HepG2 (cell line): ENCODE data around the gene FEM1C. TPM values are rescaled to one million over a fixed set of nuclear protein-coding genes. Genes with fewer than 3 reads are reported as not detected.
A peak's percentile ranks its signal among the peaks of the same experiment; 100 is the strongest.

Experiments used
- ATAC-seq: fragments of 200-7000 bp; cut with Tn5 transposase; 3 replicates; pipeline ENCODE4 v1.9.1; 2020; ENCODE audit warnings: mild to moderate bottlenecking, moderate library complexity
- BruUV-seq: library from RNA; stranded (reverse); fragments of 400-500 nt; replicated peaks from 2 replicates; lab custom pipeline; 2021; lab: Mats Ljungman, UMichigan
- CTCF ChIA-PET: fragments of 300-600 bp; formaldehyde crosslinking; extraction: SDS; loops from one replicate; lab custom pipeline; 2021; ENCODE audit warnings: low total read pairs, inconsistent platforms, low intra/inter-chr PET ratio; lab: Yijun Ruan, JAX
- POLR2A ChIA-PET: fragments of 350-600 bp; sonication (Branson Sonifier 250); formaldehyde crosslinking; loops from one replicate; lab custom pipeline; 2020; ENCODE audit warnings: antibody characterized with exemption, inconsistent platforms; lab: Yijun Ruan, JAX
- DNase-seq: peaks from one replicate; pipeline ENCODE4 v3.0.0-alpha.2; 2015; ENCODE audit warnings: low spot score
- FAIRE-seq: peaks from 3 replicates; lab custom pipeline; 2011; peaks lifted over from hg19 to GRCh38; lab: Jason Lieb, UNC
- H2AFZ ChIP-seq: one replicate; pipeline ENCODE4 v1.6.1; 2011; ENCODE audit warnings: low read length, inconsistent platforms
- H3K27ac ChIP-seq: fragments of 300-600 bp; 3 replicates; pipeline ENCODE4 v1.8.0; 2011; ENCODE audit warnings: mixed run types, mild to moderate bottlenecking, mixed read lengths, low read length, inconsistent platforms; ENCODE audit not compliant: insufficient read depth; ENCODE audit errors: extremely low read length
- H3K27me3 ChIP-seq, 2 experiments: fragments of 200-600 bp in 1 of 2; 2 replicates in 1 of 2; 3 replicates in 1 of 2; pipeline versions ENCODE4 v1.6.0 to v1.8.0; 2011; ENCODE audit warnings: low read length in 2 of 2, mild to moderate bottlenecking in 2 of 2, moderate library complexity in 2 of 2, inconsistent platforms in 1 of 2; ENCODE audit not compliant: insufficient read depth in 2 of 2, control insufficient read depth in 1 of 2
- H3K36me3 ChIP-seq, 2 experiments: fragments of 200-600 bp in 1 of 2; replicated peaks in 1 of 2; 2 replicates in 1 of 2; 3 replicates in 1 of 2; pipeline versions ENCODE4 v1.5.1 to v1.8.0; 2011; ENCODE audit warnings: low read length in 2 of 2, inconsistent platforms in 1 of 2; ENCODE audit not compliant: insufficient read depth in 2 of 2, control insufficient read depth in 1 of 2
- H3K4me1 ChIP-seq: 2 replicates; pipeline ENCODE4 v1.5.1; 2012; ENCODE audit warnings: low read length, inconsistent platforms; ENCODE audit not compliant: insufficient read depth
- H3K4me2 ChIP-seq: 2 replicates; pipeline ENCODE4 v1.6.0; 2011; ENCODE audit warnings: low read depth, low read length, inconsistent platforms
- H3K4me3 ChIP-seq, 3 experiments: fragments of 200-600 bp in 1 of 3; sonication (generic), shearing (Covaris generic) in 1 of 3; replicated peaks in 1 of 3; 2 replicates each; pipeline ENCODE4 v1.5.1; 2011 to 2016; ENCODE audit warnings: low read length in 3 of 3, inconsistent platforms in 2 of 3, low read depth in 2 of 3, mild to moderate bottlenecking in 2 of 3, control low read depth in 1 of 3, mixed read lengths in 1 of 3; ENCODE audit not compliant: insufficient read depth in 1 of 3
- H3K79me2 ChIP-seq: one replicate; pipeline ENCODE4 v1.6.1; 2011; ENCODE audit warnings: low read length, inconsistent platforms; ENCODE audit not compliant: insufficient read depth
- H3K9ac ChIP-seq: 2 replicates; pipeline ENCODE4 v1.6.0; 2011; ENCODE audit warnings: mild to moderate bottlenecking, low read depth, low read length, inconsistent platforms; ENCODE audit not compliant: insufficient read depth
- H3K9me3 ChIP-seq: 2 replicates; pipeline ENCODE4 v1.5.1; 2012; ENCODE audit warnings: mild to moderate bottlenecking, low read length
- H4K20me1 ChIP-seq: 2 replicates; pipeline ENCODE4 v1.6.0; 2011; ENCODE audit warnings: inconsistent platforms, mild to moderate bottlenecking, low read length, moderate library complexity; ENCODE audit not compliant: insufficient read depth
- BORCS8-MEF2B ChIP-seq: sonication (generic); formaldehyde crosslinking; IDR thresholded peaks from 2 replicates; pipeline ENCODE4 v1.8.0; 2022; ENCODE audit warnings: mild to moderate bottlenecking, missing genetic modification reagents
- CC2D1A ChIP-seq: sonication (generic); formaldehyde crosslinking; IDR thresholded peaks from 2 replicates; pipeline ENCODE4 v1.8.1; 2023; ENCODE audit warnings: mild to moderate bottlenecking, missing genetic modification reagents
- EP300 ChIP-seq, 3 experiments: sonication (generic) in 1 of 3; formaldehyde crosslinking in 1 of 3; IDR thresholded peaks; 2 replicates each; pipeline versions ENCODE4 v1.5.1 to v1.6.1; 2011 to 2020; ENCODE audit warnings: low read depth in 2 of 3, low read length in 2 of 3, borderline replicate concordance in 1 of 3, improper control_type of control experiment in 1 of 3, mild to moderate bottlenecking in 1 of 3, missing genetic modification reagents in 1 of 3, moderate library complexity in 1 of 3
- FOXK2 ChIP-seq: fragments of 450-650 bp; IDR thresholded peaks from 2 replicates; pipeline ENCODE4 v1.6.1; 2016
- GMEB2 ChIP-seq: IDR thresholded peaks from 2 replicates; pipeline ENCODE4 v1.6.1; 2016; ENCODE audit warnings: missing biosample characterization, missing genetic modification reagents, low read depth
- HHEX ChIP-seq: IDR thresholded peaks from 2 replicates; pipeline ENCODE4 v1.6.1; 2016; ENCODE audit warnings: control low read depth
- KDM2A ChIP-seq: sonication (generic); formaldehyde crosslinking; IDR thresholded peaks from 2 replicates; pipeline ENCODE4 v1.4.0; 2020; ENCODE audit warnings: low read depth, missing genetic modification reagents, borderline replicate concordance
- KDM6A ChIP-seq: IDR thresholded peaks from 2 replicates; pipeline ENCODE4 v1.6.1; 2016; ENCODE audit warnings: low read depth
- MED1 ChIP-seq: sonication (generic); formaldehyde crosslinking; IDR thresholded peaks from 2 replicates; pipeline ENCODE4 v1.4.0; 2020; ENCODE audit warnings: missing genetic modification reagents
- SP140L ChIP-seq: sonication (generic); formaldehyde crosslinking; IDR thresholded peaks from 2 replicates; pipeline ENCODE4 v1.4.0; 2020; ENCODE audit warnings: missing genetic modification reagents, borderline replicate concordance
- TBL1XR1 ChIP-seq: fragments of 150-350 bp; IDR thresholded peaks from 2 replicates; pipeline ENCODE4 v1.6.1; 2014; ENCODE audit warnings: borderline replicate concordance, low read length; ENCODE audit not compliant: partially characterized antibody
- TEAD3 ChIP-seq: optimal IDR thresholded peaks from 2 replicates; pipeline ENCODE3; 2016; ENCODE audit warnings: borderline replicate concordance
- THYN1 ChIP-seq: sonication (generic); formaldehyde crosslinking; IDR thresholded peaks from 2 replicates; pipeline ENCODE4 v1.8.1; 2023; ENCODE audit warnings: low read depth, mild to moderate bottlenecking, moderate library complexity, missing genetic modification reagents, borderline replicate concordance
- ZFP36L2 ChIP-seq: sonication (generic); formaldehyde crosslinking; IDR thresholded peaks from 2 replicates; pipeline ENCODE4 v1.4.0; 2020; ENCODE audit warnings: missing genetic modification reagents
- ZNF275 ChIP-seq: sonication (generic); formaldehyde crosslinking; IDR thresholded peaks from 2 replicates; pipeline ENCODE4 v1.8.0; 2022; ENCODE audit warnings: missing genetic modification reagents, mild to moderate bottlenecking, inconsistent platforms, borderline replicate concordance
- ZNF749 ChIP-seq: sonication (generic); formaldehyde crosslinking; IDR thresholded peaks from 2 replicates; pipeline ENCODE4 v1.8.0; 2022; ENCODE audit warnings: mild to moderate bottlenecking, missing genetic modification reagents, moderate library complexity, borderline replicate concordance
- WGBS: methylation state at CpG from one replicate; pipeline ENCODE4 v1.1.6; 2017; ENCODE audit warnings: low lambda C conversion rate; 5-methylcytosine and 5-hydroxymethylcytosine counted together
- in situ Hi-C: cut with HindIII; loops from 2 replicates; pipeline ENCODE4 v1.10.0; 2017; ENCODE audit warnings: low pct_unique_long_range_greater_than_20kb; ENCODE audit not compliant: extremely low pct_ligation_motif_present
- intact Hi-C: fragments of 100-400 bp; cut with micrococcal nuclease; formaldehyde crosslinking; loops from one replicate; pipeline ENCODE4 v1.10.0; 2022; ENCODE audit not compliant: unreplicated experiment
- polyA plus RNA-seq, 8 experiments: library from polyadenylated mRNA; depleted of rRNA in 3 of 8; stranded (reverse) in 7 of 8; unstranded in 1 of 8; fragments of >200 nt; fragmentation: Illumina TruSeq in 4 of 8; extraction: Trizol in 4 of 8; gene quantifications; 2 replicates each; pipeline versions ENCODE4 v1.2.1 to v1.2.3, GENCODE V29; 2011 to 2016; ENCODE audit warnings: low read depth in 4 of 8, missing spikeins in 1 of 8, mixed read lengths in 1 of 8; ENCODE audit not compliant: insufficient read depth in 1 of 8
- total RNA-seq, 5 experiments: library from RNA; depleted of rRNA; stranded (reverse); fragments of >200 nt; fragmentation: Illumina TruSeq; extraction: Trizol; gene quantifications; 2 replicates each; pipeline ENCODE4 v1.2.3, GENCODE V29; 2016; ENCODE audit warnings: low read depth in 1 of 5
- TF ChIP-seq, protein P1 (sequence below): sonication (generic); formaldehyde crosslinking; IDR thresholded peaks from 2 replicates; pipeline ENCODE4 v1.4.0; 2020; ENCODE audit warnings: missing genetic modification reagents
- TF ChIP-seq, protein P2 (sequence below): conservative IDR thresholded peaks from 2 replicates; pipeline ENCODE4 v1.6.1; 2018; ENCODE audit warnings: missing genetic modification reagents

Gene FEM1C
- total and polyA plus RNA-seq, 2 of the 13 experiments (the other 11 are each of a cell fraction or from before 2014, with no cell fraction given), result 5.5 to 8.3 TPM

DNA sequence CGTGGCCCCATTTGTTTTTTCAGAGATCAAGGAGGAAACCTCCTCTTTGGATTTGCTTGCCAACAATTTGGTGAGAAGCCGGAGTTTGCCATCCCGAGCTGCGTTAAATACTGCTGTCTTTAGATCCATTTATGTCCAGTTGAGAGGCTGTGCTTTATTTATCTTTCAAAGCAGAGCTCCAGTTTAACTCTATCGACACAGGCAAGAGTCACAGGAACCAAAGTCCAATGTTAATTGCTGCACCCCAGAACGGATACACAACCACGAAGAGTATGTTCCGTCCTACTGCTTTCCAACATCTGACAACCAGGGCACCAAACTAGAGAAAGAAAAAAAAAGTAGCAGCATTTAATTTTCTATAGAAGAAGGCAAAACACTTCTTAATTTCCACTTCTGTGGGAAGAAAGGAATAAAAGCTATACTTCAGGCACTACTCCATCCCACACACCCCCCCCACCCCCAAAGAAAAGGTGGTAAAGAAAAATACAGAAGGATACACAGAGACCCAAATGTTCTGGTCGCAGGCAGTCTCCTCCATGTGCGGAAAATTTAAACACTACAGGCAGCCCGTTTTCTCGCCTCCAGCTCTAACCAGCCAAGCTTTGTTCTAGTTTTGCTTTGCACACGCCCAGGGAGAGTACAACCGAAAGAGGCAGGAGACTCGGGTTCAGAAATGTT, 1.1 kb downstream of the FEM1C start:
- peaks cover 57% of the 10 kb centered on the region for H3K79me2 ChIP-seq
- peak overlapping the region; percentile 93 for H3K27ac ChIP-seq
- POLR2A ChIA-PET, result interaction anchor here (0.9 to 2.3 kb wide), 5 partner anchors 16 to 288 kb away, joined by 3 to 7 read pairs (median 4); partner anchors contain the start of gene CCDC112
- BruUV-seq, result TSS peak; percentile 50
- peaks cover 6% of the 10 kb centered on the region for H3K9me3 ChIP-seq
- intact Hi-C loops (loop anchor here (1.0 to 5.0 kb wide), 2 partner anchors 83 to 299 kb away; partner anchors contain the start of genes AP3S1, ATG12 and TMED7), in situ Hi-C loops (loop anchor here (10.0 kb wide), 1 partner anchor 291 kb away; no protein-coding TSS in a partner anchor)
- CTCF ChIA-PET, result no interaction called here
- peaks cover 36% of the 10 kb centered on the region for H3K4me1 ChIP-seq
- ATAC-seq (peak; percentile 30), DNase-seq (peak; percentile 79), FAIRE-seq (peak; percentile 81)
- no peak overlapping the region for H2AFZ ChIP-seq
- peak overlapping the region; percentile 87 to 93 (median 91) for H3K4me3 ChIP-seq
- H3K36me3 ChIP-seq, result peaks cover 0 to 3% of the 10 kb centered on the region in 2 experiments; a peak in 3 of 5 replicates
- peak overlapping the region; percentile 93 for H3K4me2 ChIP-seq
- peaks cover 48% of the 10 kb centered on the region for H4K20me1 ChIP-seq
- WGBS, result under 1% methylated on average over 15 of the region's 15 CpGs
- no peaks in the 10 kb centered on the region; a peak in 1 of 5 replicates for H3K27me3 ChIP-seq
- peak overlapping the region; percentile 95 for H3K9ac ChIP-seq
- TF ChIP-seq CC2D1A (CRISPR knock-in tag), result no peak
- TF ChIP-seq MED1 (CRISPR knock-in tag), result peak; percentile 32; the same call in 1 of the 2 replicates
- no peak for TF ChIP-seq SP140L (CRISPR knock-in tag)
- TF ChIP-seq GMEB2, result no peak
- peak; percentile 46; the same call in 1 of the 2 replicates for TF ChIP-seq FOXK2
- TF ChIP-seq ZNF749 (CRISPR knock-in tag), result peak; percentile 44; the same call in 1 of the 2 replicates
- no peak for TF ChIP-seq ZFP36L2 (CRISPR knock-in tag)
- no peak for TF ChIP-seq BORCS8-MEF2B (CRISPR knock-in tag)
- 0 out of 2 replicates have a peak, but pooled peaks have one; percentile 35 for TF ChIP-seq KDM6A
- 0 out of 4 replicates have a peak, but pooled peaks of 1 of the 2 experiments have one; percentile 7 for TF ChIP-seq EP300 (IDR thresholded peaks at IDR 0.05; ENCODE audit: low read depth in 2 of 2, low read length in 2 of 2)
- TF ChIP-seq EP300 (CRISPR knock-in tag; IDR thresholded peaks at IDR 0.05; ENCODE audit: borderline replicate concordance), result no peak
- 0 out of 2 replicates have a peak, but pooled peaks have one; percentile 13 for TF ChIP-seq HHEX
- TF ChIP-seq ZNF275 (CRISPR knock-in tag), result no peak
- peak; percentile 47 for TF ChIP-seq TEAD3 (CRISPR knock-in tag)
- TF ChIP-seq, protein P1, sequence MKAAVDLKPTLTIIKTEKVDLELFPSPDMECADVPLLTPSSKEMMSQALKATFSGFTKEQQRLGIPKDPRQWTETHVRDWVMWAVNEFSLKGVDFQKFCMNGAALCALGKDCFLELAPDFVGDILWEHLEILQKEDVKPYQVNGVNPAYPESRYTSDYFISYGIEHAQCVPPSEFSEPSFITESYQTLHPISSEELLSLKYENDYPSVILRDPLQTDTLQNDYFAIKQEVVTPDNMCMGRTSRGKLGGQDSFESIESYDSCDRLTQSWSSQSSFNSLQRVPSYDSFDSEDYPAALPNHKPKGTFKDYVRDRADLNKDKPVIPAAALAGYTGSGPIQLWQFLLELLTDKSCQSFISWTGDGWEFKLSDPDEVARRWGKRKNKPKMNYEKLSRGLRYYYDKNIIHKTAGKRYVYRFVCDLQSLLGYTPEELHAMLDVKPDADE (CRISPR knock-in tag), result no peak
- TF ChIP-seq, protein P2, sequence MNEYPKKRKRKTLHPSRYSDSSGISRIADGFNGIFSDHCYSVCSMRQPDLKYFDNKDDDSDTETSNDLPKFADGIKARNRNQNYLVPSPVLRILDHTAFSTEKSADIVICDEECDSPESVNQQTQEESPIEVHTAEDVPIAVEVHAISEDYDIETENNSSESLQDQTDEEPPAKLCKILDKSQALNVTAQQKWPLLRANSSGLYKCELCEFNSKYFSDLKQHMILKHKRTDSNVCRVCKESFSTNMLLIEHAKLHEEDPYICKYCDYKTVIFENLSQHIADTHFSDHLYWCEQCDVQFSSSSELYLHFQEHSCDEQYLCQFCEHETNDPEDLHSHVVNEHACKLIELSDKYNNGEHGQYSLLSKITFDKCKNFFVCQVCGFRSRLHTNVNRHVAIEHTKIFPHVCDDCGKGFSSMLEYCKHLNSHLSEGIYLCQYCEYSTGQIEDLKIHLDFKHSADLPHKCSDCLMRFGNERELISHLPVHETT (CRISPR knock-in tag), result no peak
- TF ChIP-seq TBL1XR1, result no peak
- no peak for TF ChIP-seq KDM2A (CRISPR knock-in tag)
- TF ChIP-seq THYN1 (CRISPR knock-in tag), result no peak
